Colon (tissue), 2 donors: ENCODE results near the gene PTTG1IP.
"Not testable (repeated sequence)": the region's sequence is repeated elsewhere in the genome, so short reads cannot be mapped to it uniquely, and the experiment has no call there.

Experiments
- FAIRE-seq: peaks from 2 replicates; lab custom pipeline; 2012; peaks lifted over from hg19 to GRCh38; lab: Jason Lieb, UNC
- donor health status: control.
- donor health status: control.

PTTG1IP gene, protein sequence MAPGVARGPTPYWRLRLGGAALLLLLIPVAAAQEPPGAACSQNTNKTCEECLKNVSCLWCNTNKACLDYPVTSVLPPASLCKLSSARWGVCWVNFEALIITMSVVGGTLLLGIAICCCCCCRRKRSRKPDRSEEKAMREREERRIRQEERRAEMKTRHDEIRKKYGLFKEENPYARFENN

DNA sequence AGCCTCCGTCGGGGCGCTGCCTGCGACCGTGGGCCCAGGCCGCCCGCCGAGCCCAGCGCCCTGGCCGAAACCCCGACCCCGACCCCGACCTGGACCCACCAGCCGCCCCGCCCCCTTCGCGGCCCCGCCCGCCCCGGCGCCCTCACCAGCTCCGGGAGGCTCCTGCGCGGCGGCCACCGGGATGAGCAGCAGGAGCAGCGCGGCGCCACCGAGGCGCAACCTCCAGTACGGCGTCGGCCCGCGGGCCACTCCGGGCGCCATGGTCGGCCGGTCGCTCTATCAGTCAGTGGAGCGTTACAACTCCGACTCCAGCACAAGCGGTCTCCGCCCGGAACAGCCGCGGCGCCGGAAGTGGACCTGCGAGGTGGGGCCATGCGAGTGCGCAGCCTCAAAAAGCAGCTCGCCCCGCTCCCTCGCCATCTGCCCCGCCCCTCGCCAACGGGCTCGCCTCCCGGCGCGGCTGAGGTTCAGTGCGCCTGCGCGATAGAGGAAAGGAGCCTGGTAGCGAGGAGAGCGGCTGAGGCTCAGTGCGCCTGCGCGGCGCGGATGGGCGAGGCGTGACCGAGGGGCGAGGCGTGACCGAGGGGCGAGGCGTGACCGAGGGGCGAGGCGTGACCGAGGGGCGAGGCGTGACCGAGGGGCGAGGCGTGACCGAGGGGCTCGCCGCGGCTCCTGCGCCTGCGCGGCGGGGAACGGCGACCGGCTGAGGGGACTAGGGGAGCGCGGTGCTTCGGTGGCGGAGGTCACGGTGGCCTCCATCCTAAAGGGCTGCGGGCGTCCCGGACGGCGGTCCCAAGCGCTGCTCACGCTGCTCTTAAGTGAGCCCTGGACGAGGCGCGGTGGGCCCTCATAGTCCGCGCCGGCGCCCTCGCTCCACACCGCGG lies at the start of gene PTTG1IP:
TSS of gene PTTG1IP (minus strand) at position 335 of the 884 bp plus-strand sequence. CDS start at position 261, 74 bp downstream.
- no peak for FAIRE-seq

DNA sequence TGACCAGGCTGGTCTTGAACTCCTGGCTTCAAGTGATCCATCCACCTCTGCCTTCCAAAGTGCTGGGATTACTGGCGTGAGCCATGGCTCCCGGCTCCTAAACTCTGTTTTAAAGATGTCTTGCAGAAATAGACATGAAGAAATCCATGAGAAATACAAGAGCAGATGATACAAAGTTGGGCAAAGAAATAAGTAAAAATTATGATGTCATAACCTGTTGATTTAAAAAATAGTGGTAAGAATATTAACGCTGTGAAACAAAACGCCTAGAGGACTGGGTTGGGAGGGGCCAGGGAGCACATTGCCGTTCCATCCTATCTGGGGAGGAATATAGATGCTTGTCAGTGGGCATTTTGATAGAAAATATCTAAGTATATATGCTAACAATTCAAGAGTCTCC lies 48.4 kb upstream of the PTTG1IP start:
- no peak for FAIRE-seq

DNA sequence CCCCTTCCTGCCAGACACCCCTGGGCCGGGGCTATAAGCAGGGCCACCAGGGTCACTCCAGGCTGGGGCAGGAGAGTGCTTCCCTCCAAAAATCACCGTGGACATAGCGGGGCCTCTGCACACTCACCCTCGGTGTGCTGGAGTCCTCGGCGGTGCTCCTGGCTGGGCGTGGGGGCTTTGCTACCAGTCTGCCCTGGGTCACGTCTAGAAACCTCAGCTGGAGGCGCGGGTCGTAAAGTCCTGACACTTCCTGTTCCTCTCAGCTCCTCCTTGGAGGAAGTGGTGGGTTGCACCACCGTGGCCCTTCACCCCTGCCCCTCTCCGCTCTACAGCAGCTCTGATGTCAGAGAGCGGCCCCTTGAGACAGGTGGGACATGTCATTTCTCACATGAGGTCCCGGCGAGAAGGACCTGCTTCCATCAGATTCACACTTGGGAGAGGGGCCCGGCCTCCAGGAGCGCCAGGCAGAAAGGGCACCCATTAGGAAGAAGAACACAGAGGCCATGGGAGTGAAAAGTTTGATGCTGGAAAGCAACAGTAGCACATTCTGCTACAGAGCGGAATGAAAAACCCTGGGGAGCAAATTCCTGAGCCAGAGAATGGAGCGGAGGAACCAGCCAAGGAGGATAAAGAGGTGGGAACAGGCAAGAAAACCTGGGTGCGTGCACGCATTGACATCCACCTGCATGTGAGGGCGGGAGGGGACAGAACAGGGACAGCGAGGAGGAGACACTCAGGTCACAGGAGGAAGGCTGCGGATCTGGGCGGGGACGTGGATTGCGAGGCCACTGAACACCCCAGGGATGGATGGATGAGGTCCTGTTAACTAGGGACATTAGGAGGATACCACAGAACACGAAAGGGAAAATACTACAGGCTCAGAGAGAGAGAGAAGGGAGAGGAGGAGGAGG lies 47.5 kb upstream of the PTTG1IP start, which contains the start of gene ITGB2:
TSS of gene ITGB2 (minus strand) at position 206 of the 911 bp plus-strand sequence. CDS start 10,117 bp downstream, outside the sequence.
- no peak for FAIRE-seq

DNA sequence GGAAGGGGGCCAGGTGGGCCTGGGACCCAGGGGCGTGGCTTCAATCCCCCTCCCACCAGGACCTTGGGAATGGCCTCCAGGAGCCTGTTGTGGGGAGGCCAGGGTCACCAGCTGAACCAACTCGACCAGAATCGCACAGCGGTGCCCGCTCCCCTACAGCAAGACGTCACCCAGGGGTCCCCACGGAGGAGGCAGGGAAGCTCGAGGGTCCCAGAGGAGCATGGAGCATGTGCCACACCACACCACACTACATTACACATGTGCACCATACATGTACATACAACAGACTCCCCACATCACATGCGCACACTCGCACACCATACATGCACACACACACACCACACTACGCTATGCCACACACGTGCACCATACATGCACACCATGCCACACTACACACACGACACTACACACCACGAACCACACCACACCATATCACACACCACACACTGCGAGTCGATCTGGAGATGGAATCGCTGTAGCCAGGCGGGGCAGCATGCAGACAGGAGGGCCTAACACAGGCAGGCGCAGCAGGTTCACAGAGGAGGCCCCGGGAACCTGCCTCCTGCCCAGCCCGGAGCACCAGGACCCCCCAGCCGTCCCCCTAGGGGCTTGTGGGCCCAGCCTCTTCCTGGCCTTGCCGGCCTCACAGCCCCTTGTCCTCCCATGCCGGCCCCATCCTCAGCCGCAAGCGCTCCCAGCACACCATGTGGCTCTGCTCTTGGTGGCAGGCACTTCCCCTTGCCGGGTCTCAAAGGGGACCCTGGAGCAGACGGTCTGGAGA lies 46.6 kb upstream of the PTTG1IP start:
- FAIRE-seq: no peak

DNA sequence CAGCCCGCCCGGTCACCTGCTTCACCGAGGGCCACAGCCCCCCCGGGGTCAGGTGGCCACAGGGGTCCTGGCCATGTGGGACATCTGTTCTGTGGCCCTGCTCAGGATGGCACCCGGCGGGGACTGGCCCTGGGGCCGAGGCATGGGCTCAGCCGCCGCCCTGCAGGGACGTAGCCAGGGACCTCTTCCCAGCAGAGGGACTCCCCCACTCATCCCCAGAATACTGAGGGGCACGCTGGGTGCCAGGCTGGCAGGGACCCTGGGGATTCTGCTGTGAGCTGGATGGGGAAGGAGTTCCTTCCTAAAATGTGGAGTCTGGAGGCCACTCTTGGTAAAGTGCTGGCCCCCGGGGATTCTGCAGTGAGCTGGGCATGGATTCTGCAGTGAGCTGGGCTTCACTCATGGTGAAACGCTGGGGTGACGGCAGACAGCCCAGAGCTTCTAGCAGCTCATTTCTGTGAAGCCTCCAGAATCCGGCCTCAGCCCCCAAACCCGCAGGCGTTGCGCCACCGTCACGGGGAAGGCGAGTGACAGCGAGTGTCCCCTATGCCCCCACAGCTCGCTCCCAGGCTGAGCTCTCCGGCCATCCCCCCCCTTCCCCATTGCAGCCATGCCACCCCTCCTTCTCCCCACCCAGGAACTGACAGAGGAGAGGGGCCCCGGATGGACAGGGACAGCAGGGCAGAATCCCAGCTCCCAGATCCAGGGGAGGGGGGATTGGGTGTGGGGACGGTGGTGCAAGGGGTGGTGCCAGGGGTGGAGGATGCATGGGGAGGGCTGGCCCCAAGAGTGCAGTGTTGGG lies 45.8 kb upstream of the PTTG1IP start:
- no peak for FAIRE-seq

DNA sequence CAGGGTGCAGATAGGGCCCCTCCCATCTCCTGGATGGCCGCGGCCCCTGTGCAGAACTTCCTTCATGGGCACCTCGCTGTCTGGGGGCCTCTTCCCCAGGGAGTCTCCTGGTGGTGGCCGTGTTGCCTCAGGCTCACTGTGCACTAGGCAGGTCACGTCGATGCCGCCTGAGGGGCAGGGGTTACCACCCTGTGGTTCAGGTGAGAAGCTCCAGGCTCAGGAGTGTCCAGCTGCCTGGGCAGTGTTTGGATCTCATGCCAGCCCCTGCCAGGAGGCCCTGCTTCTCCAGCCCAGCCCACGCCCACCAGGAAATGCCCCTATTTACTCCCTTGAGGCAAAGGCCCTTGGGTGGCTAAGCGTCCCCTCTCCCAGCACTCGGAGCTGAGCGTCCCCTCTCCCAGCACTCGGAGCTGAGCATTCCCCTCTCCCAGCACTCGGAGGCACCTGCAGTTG lies 45.1 kb upstream of the PTTG1IP start:
- FAIRE-seq: no peak

DNA sequence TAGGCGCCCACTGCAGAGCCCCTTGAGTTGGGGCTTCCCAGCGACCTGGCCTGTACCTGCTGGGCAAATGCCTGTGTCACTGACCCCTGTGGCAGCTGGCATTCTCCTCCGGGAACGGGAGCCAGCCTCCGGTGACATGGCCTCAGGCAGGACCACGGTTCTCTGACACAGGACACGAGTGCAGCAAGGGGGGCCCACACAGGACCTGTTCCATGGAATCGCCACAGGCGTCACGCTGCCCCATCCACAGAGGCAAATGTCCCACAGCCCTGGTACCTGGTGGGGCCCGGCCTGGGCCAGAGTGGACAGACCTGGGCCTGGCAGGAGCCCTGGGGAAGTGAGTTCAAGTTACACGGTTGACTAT lies 44.6 kb upstream of the PTTG1IP start:
- no peak for FAIRE-seq

DNA sequence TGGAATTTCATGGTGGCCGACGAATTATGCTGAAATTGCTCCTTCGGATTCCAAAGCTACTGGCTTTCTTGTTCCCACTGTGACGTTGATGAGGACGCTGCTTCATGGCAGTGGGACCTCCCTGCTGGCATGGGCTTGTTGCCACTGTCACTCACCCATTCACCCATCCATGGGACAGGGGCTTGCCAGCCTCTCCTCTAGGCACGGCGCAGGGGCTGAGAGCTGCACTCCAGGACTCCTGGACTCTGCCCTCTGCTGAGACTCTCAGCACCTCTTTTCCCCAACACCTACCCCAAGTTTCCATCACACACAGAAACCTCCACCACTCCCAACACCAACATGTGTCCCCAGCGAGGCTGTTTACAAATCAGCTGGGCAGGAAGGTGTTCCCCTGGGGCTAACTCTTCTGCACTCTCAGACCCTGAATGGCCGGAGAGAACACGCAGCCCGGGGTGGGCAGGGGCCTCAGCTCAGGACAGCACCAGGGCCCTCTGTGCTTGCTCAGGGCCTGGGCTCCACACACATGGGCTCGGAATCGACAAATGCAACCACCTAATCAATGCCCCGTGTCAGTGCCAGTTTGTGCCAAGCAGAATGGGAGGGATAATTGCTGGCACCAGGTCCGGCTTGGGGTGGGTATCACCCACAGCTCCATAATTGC lies 44.1 kb upstream of the PTTG1IP start:
- no peak for FAIRE-seq

DNA sequence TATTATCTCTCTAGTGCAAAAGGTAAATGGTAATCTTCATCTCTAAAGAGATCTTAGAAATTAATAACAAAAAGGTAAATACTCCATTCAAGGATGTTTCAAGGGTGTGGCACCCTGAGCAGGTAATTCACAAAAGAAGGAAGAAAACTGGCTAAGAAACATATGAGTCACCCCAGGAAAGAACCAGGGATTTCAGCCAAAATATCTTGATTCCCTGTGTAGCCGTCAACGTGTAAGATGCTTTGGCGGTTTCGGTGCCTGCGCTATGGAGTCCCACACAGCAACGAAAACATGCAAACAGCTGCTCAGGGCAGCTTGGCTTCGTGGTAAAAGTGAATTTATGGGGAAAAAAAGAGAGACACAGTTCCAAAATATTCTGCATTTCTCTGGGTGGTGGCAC lies 43.5 kb upstream of the PTTG1IP start:
- FAIRE-seq: no peak

DNA sequence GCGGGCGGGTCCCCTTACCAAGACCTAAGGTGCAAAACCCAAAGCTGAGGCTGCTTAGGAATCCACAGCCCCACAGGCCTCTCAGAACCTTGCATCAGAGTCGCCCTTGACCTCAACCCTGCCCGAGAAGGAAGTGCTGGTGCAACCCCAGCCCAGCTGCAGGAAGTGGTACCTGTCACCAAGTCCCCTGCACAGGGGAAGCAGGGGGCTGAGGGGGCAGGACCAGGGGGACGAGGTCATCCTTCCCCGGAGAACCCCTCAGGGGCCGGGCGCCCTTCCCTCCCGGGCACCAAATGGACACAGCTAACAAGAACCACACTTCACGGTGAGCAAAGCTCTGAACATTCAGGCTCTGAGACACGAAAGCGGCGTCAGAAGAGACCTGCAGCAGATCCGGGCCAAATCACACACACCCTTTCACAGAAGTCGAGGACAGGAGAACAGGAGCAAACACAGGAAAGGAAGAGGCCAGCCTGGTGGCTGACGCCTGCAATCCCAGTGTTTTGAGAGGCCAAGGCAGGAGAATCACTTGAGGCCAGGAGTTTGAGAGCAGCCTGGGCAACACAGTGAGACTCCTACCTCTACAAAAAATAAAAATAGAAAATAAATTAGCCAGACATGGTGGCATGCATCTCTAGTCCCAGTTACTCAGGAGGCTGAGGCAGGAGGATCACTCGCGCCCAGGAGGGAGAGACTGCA lies 40.8 kb upstream of the PTTG1IP start:
- no peak for FAIRE-seq

DNA sequence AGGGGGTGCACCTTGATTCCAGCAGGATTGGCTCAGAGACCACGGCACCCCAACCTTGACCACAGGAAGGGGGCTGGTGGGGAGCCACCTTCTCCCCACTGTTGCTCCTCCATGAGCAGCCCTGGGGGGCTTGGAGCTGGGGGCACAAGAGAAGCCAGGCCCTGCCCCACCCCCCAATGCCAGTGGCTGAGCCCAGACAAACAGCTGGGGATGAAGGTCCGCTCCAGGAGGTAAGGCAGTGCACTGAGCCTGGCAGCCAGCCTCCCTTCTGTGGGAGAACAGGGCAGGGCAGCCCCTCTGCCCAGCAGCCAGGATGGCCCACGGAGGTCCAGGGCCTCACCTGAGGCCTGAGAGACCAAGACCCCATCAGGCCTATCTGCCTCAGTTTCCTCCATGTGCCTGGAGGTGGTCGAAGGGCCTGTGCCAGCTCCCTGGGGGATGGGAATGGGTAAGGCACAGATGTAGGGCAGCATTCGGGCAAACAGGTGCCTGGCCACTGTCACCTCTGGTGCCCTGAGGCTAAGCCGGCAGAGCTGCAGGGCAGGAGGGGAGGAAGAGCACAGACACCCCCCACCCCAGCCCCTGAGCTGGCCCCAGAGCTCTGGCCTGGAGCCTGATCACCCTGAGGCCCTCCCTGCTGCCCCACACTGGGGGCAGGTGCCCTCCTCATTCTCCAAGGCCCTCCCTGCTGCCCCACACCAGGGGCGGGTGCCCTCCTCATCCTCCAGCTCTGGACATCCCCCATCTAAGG lies 40.1 kb upstream of the PTTG1IP start:
- no peak for FAIRE-seq

DNA sequence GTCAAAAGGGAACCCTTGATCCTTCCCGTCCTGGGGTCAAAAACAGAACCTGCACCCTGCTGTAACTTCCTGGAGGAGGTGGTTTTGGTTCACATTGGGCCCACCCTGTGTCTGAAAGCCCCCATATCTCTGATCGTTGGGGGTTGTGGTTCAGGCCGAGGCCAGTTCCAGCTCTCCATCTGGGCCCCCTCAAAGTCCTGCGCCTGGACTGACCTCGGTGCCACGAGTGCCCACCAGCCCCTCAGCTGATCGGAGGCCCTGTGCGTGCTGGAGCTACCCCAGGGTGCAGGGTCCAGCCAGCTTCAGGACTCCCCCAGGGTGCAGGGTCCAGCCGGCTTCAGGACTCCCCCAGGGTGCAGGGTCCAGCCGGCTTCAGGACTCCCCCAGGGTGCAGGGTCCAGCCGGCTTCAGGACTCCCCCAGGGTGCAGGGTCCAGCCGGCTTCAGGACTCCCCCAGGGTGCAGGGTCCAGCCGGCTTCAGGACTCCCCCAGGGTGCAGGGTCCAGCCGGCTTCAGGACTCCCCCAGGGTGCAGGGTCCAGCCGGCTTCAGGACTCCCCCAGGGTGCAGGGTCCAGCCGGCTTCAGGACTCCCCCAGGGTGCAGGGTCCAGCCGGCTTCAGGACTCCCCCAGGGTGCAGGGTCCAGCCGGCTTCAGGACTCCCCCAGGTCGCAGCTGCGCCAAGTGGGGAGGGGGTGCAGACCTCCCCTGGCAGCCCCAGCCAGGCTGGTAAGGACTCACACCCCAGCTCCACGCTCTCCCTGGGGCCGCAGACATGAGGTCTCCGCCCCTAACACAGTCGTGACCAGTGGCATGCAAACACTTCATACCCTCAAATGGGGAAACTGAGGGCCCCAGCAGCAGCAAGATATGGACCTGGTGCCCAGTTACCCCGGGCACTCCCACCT lies 39.3 kb upstream of the PTTG1IP start:
- not testable (repeated sequence) for FAIRE-seq

DNA sequence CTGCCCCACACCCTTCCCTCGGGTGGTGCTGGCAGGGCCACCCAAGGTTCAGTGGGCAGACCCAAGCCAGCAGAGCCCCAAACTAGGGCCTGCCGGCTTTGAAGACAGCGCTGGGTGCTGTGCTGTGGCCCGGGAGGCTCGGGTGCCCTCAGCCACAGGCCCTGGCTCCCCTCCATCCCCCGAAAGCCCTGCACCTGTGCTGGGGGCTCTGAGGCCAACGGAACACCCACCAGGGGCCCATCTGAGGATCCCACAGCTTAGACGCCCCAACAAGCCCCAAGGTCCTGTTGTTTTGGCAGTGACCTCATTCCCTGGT lies 38.6 kb upstream of the PTTG1IP start:
- no peak for FAIRE-seq

DNA sequence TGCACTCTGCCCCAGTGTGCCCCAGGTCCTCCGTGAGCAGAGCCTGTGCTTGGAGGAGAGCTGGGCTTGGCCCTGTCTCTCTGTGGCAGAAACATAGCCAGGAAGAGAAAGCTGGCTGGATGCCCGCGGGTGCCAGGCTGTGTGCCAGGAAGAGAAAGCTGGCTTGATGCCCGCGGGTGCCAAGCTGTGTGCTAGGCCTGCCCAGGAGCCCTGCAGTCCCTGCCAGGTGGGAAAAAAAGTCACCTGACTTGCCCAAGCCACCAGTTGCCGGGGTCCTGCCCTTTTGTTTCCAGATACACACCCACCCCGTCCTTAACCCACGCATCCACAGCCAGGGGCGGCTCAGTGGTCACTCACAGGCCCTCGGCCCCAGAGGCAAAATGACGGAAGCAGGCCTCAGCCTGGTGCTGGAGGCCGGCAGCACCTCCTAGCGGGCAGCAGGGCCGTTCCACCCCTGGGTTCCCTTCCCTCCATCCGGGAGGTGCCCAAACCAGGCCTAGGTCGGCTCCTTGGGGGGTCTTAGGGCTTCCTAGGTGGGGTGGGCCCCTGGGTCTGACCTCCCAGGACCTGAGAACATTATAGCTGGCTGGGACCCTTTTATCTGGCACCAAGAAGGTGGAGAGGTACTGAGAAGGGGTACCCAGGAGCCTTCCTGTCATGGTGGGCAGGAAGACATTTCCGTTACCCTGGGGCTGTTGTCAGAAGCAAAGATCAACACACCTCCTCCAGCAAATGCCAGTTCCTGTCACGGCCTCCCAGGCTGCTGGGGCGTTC lies 38.1 kb upstream of the PTTG1IP start:
- FAIRE-seq: no peak

DNA sequence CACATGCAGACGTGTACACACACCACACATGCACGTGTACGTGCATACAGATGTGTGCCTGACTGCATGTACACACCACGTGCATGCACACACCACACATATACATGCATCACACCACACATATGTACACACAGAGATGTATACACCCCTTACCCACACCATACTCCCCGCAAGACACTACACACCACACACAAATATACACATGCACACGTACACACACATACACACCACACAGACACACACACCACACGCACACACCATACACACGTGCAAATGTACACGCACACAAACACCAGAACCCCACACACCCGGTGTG lies 37.5 kb upstream of the PTTG1IP start:
- FAIRE-seq: no peak

DNA sequence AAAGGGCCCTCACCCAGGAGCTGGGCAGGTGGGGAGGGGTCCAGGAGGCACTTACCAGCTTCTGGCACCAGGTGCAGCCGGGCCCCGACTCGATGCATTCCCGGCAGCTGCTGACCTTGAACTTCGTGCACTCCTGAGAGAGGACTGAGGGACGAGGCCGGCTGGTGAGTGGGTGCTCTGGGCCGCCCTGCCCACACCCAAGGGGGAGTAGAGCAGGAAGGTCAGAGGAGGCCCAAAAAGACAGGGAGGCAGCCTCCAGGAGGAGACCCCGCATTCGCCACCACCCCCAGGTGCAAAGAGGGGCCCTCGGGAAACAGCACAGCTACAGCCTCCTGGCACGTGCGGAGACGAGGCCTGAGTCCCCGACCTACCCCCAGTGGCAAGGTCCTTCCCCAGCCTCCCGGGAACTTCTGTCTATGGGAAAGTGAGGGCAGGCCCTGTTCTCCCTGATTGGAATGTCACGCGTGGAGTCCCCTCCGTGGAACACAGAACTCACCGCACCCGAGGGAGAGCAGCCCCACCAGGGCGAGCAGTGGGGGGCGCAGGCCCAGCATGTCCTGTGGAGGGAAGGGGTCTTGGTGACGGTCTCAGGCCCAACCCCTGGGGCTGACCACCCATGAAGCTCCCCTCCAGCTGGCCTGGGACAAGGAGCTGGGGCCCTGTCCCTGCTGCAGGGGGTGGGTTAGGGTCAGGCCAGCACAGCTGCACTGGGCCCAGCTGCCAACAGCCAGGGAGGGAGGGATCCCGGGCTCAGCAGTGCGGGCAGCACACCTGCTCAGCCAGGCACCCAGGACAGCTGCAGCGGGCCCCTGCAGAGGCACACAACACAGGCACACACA lies 37.0 kb upstream of the PTTG1IP start:
- FAIRE-seq: no peak
